ENCODE results near the gene SMYD3. TPM values are rescaled to one million over a fixed set of nuclear protein-coding genes. Genes with fewer than 3 reads are reported as not detected.
"Not testable (repeated sequence)": the region's sequence is repeated elsewhere in the genome, so short reads cannot be mapped to it uniquely, and the experiment has no call there.

Gene SMYD3
- total RNA-seq, 1 donor from 2014 or later: 29.2 TPM

DNA sequence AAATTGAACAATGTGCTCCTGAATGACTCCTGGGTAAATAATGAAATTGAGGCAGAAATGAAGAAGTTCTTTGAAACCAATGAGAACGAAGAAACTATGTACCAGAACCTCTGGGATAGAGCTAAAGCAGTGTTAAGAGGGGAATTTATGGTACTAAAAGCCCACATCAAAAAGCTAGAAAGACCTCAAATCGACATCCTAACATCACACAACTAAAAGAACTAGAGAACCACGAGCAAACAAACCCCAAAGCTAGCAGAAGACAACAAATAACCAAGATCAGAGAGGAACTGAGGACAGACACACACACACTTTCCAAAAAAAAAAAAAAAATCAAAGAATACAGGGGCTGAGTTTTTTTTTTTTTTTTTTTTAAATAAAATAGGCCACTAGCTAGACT lies 564.2 kb downstream of the SMYD3 start:
- TF ChIP-seq, protein P1, sequence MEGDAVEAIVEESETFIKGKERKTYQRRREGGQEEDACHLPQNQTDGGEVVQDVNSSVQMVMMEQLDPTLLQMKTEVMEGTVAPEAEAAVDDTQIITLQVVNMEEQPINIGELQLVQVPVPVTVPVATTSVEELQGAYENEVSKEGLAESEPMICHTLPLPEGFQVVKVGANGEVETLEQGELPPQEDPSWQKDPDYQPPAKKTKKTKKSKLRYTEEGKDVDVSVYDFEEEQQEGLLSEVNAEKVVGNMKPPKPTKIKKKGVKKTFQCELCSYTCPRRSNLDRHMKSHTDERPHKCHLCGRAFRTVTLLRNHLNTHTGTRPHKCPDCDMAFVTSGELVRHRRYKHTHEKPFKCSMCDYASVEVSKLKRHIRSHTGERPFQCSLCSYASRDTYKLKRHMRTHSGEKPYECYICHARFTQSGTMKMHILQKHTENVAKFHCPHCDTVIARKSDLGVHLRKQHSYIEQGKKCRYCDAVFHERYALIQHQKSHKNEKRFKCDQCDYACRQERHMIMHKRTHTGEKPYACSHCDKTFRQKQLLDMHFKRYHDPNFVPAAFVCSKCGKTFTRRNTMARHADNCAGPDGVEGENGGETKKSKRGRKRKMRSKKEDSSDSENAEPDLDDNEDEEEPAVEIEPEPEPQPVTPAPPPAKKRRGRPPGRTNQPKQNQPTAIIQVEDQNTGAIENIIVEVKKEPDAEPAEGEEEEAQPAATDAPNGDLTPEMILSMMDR (IDR thresholded peaks at IDR 0.05; ENCODE audit: insufficient read depth, low read length, poor library complexity, severe bottlenecking): no peak
- no peaks in the 10 kb centered on the region for H3K27me3 ChIP-seq (ENCODE audit: control insufficient read depth, insufficient read depth, low read length)
- no peak for DNase-seq (ENCODE audit: low read depth)
- H3K4me3 ChIP-seq (ENCODE audit: low read depth, low read length): no peak overlapping the region
- H3K36me3 ChIP-seq (ENCODE audit: control insufficient read depth, insufficient read depth, low read length): no peaks in the 10 kb centered on the region

DNA sequence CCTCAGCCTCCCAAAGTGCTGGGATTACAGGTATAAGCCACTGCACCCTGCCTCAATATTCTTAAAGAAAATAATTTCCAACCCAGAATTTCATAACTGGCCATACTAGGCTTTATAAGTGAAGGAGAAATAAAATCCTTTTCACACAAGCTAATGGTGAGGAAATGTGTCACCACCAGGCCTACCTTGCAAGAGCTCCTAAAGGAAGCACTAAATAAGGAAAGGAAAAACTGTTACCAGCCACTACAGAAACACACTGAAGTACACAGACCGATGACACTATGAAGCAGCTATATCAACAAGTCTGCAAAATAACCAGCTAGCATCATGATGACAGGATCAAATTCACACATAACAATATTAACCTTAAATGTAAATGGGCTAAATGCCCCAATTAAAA lies 565.3 kb downstream of the SMYD3 start:
- DNase-seq (ENCODE audit: low read depth); H3K27me3 ChIP-seq (ENCODE audit: control insufficient read depth, insufficient read depth, low read length); H3K36me3 ChIP-seq (ENCODE audit: control insufficient read depth, insufficient read depth, low read length): not testable (repeated sequence)

DNA sequence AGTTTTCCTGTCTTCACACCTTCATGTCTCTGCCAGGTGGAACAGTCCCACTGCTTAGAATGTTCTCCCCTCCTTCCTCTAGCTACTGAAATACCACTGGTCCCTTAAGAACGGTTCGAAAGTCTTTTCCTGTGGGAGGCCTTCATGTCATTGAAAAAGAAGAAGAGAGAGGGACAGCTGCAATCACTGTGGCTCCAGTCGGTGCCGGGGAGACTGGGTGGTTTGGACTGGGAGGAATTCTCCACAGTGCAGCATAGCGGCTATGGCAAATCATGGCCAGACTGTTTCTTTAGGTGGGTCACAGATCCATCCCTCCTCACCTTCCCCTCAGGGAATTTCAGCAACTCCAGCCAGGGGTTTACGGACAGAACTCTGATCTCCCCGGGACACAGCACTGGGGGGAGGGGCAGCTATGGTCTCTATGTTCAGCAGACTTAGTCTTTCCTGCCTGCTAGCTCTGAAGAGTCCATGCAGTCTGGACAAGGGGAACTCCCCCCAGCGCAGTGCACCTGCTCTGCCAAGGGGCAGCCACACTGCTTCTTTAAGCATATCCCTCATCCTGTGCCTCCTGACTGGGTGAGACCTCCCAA lies 567.2 kb downstream of the SMYD3 start:
- DNase-seq (ENCODE audit: low read depth): no peak

More for the DNA sequence above, 565.3 kb downstream of the SMYD3 start:
- H3K4me3 ChIP-seq (ENCODE audit: low read depth, low read length): not testable (repeated sequence)

DNA sequence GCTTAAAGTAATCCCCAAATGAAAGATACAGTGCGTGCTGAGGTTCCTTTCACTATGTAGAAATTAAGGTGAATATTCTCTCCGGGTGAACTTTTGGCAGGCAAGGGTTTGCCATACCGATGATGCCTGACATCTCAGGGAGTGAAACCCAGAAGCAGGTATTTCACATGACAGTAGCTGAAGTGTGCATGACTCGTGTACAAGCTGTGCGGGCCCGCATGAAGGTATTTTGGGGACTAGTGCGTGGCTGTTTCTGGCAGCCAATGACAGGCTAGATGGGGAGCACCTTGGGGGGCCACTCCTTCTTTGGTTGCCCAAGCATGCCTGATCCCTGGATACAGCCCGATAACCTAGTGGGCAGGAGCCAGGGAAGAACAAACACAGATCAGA lies 569.0 kb downstream of the SMYD3 start:
- TF ChIP-seq, protein P1 (IDR thresholded peaks at IDR 0.05; ENCODE audit: insufficient read depth, low read length, poor library complexity, severe bottlenecking): no peak
- H3K4me3 ChIP-seq (ENCODE audit: low read depth, low read length): no peak overlapping the region
- no peaks in the 10 kb centered on the region for H3K36me3 ChIP-seq (ENCODE audit: control insufficient read depth, insufficient read depth, low read length)
- no peaks in the 10 kb centered on the region for H3K27me3 ChIP-seq (ENCODE audit: control insufficient read depth, insufficient read depth, low read length)
- DNase-seq (ENCODE audit: low read depth): no peak

More for the DNA sequence above, 567.2 kb downstream of the SMYD3 start:
- TF ChIP-seq, protein P1 (IDR thresholded peaks at IDR 0.05; ENCODE audit: insufficient read depth, low read length, poor library complexity, severe bottlenecking): no peak
- H3K36me3 ChIP-seq (ENCODE audit: control insufficient read depth, insufficient read depth, low read length): no peaks in the 10 kb centered on the region
- H3K27me3 ChIP-seq (ENCODE audit: control insufficient read depth, insufficient read depth, low read length): no peaks in the 10 kb centered on the region
- no peak overlapping the region for H3K4me3 ChIP-seq (ENCODE audit: low read depth, low read length)

DNA sequence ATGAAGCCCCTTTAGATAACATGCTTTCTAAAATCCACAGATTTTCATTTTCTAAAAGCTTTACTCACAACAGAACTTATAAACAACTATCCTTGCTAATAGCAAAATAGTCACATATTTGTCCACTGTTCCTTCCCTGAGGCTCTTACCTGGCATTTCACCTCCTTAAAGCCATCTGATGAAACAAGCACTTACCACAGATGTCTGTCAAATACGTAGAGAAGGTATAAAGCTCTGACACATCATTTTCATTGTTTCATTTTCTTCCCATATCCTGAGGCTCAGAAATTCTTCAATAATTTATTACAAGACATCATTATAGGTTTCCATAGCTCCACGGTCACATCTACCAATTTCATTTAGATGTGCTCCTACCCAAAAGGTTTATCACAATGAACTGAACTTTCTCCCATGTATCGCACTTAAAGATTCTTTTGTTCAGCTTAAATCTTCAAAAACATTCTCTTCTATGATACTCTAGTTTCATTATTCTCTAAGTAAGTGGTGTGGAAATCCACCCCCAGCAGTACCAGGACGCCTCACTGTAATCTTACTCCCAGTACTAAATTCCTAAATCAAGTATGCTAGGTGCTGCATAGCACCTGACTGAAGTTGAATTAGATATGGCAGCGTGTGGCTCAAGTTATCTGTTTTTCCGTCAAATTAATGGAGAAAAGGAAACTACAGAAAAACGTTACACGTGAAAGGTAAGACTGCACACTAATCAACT lies 569.6 kb downstream of the SMYD3 start:
- TF ChIP-seq, protein P1 (IDR thresholded peaks at IDR 0.05; ENCODE audit: insufficient read depth, low read length, poor library complexity, severe bottlenecking): no peak
- H3K4me3 ChIP-seq (ENCODE audit: low read depth, low read length): no peak overlapping the region
- DNase-seq (ENCODE audit: low read depth): no peak

DNA sequence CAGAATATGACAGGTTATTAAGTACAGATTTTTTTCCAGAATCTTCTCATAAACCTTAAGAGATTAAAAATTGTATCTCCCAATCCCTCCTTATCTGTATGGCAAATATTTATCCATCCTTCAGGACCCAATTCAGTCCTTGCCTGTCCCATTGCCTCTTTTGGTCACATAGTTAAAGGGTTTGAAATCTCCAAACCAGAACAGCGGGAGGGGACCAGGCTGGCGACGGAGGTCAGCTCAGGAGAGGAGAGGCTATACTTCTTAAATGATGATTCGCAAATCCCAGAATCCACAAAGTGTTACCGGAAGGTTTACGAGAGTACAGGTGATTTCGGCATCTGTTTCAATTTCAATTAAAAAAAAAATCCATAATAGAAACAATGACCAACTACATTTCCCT lies 572.7 kb downstream of the SMYD3 start:
- TF ChIP-seq, protein P1 (IDR thresholded peaks at IDR 0.05; ENCODE audit: insufficient read depth, low read length, poor library complexity, severe bottlenecking): no peak
- Histone ChIP-seq H3K36me3 (ENCODE audit: control insufficient read depth, insufficient read depth, low read length) (no peaks in the 10 kb centered on the region), H3K27me3 (ENCODE audit: control insufficient read depth, insufficient read depth, low read length) (no peaks in the 10 kb centered on the region), H3K4me3 (ENCODE audit: low read depth, low read length) (no peak overlapping the region)
- DNase-seq (ENCODE audit: low read depth): no peak

More for the DNA sequence above, 569.6 kb downstream of the SMYD3 start:
- Histone ChIP-seq H3K36me3 (ENCODE audit: control insufficient read depth, insufficient read depth, low read length) (no peaks in the 10 kb centered on the region), H3K27me3 (ENCODE audit: control insufficient read depth, insufficient read depth, low read length) (no peaks in the 10 kb centered on the region)

Data from kidney epithelial cell (primary cell).